GM06990 (cell line): ENCODE data around the gene ELF5.

Source experiments
- DNase-seq: peaks from one replicate; pipeline ENCODE4 v3.0.0-alpha.2; 2011; ENCODE audit not compliant: insufficient read length; ENCODE audit errors: extremely low read depth
- H3K27me3 ChIP-seq: replicated peaks from 2 replicates; pipeline ENCODE4 v1.6.0; 2011; ENCODE audit warnings: low read length; ENCODE audit not compliant: control insufficient read depth, insufficient read depth
- H3K36me3 ChIP-seq: 2 replicates; pipeline ENCODE4 v1.5.1; 2011; ENCODE audit warnings: low read length; ENCODE audit not compliant: control insufficient read depth, insufficient read depth
- H3K4me3 ChIP-seq: replicated peaks from 2 replicates; pipeline ENCODE4 v1.5.1; 2011; ENCODE audit warnings: low read depth, mild to moderate bottlenecking, control low read depth, low read length
- CTCF ChIP-seq: IDR thresholded peaks from 2 replicates; pipeline ENCODE4 v1.5.1; 2011; ENCODE audit warnings: low read length, control low read depth, mild to moderate bottlenecking, inconsistent platforms; ENCODE audit not compliant: insufficient read depth, poor library complexity, severe bottlenecking

The ELF5 gene

DNA sequence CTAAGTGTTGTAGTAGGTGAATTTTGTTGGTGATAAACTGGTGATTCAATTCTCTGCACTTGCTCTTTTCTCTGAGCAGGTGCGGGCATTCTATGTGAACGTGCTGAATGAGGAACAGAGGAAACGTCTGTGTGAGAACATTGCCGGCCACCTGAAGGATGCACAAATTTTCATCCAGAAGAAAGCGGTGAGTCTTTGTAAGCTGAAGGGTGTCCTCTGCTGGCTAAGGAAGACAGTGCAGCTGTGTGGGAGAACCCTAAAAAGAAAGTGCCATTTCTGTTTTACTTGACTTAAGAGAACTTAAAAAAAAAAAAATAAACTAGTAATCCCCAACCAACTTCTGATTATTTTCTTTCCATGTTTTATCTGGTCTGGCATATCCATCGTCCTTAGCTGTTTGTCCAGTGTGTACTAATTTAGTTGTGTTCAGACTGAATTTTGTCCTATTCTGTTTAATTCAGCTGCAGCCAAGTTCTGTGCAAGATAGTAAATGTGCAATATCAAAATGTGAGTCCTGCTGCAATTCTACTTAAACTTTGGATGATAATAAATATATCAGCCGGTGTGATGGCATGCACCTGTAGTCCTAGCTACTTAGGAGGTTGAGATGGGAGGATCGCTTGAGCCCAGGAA, 45.3 kb downstream of the ELF5 start:
- DNase-seq, result no peak
- Histone ChIP-seq H3K27me3 (no peaks in the 10 kb centered on the region), H3K4me3 (no peak overlapping the region), H3K36me3 (peaks cover 6% of the 10 kb centered on the region)
- TF ChIP-seq CTCF, result peak; percentile 79

GRCh38 chr11:34466802-34467488, 46.6 kb downstream of the ELF5 start:
- TF ChIP-seq CTCF, result no peak
- DNase-seq, result no peak
- Histone ChIP-seq H3K4me3 (no peak overlapping the region), H3K27me3 (no peaks in the 10 kb centered on the region), H3K36me3 (peaks cover 9% of the 10 kb centered on the region)

GRCh38 chr11:34464591-34465051, 49.0 kb downstream of the ELF5 start:
- Histone ChIP-seq H3K27me3 (no peaks in the 10 kb centered on the region), H3K4me3 (no peak overlapping the region), H3K36me3 (peaks cover 10% of the 10 kb centered on the region)
- DNase-seq, result no peak
- TF ChIP-seq CTCF, result no peak

DNA sequence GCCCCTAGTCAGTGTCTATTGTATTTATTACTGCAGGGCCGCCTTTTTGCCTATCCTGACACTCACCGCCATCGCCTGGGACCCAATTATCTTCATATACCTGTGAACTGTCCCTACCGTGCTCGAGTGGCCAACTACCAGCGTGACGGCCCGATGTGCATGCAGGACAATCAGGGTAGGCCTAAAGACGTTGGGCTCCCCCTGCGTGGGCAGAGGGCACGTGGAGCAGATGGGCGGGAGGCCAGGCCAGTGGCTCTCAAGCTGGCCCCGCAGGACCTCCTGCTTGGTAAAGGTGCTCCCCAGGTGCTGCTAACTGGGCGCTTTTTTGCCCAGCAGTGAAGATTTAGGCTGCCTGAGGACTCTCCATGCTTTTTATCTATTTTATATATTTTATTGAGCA, 52.4 kb downstream of the ELF5 start:
- DNase-seq, result no peak
- TF ChIP-seq CTCF, result no peak
- Histone ChIP-seq H3K4me3 (no peak overlapping the region), H3K36me3 (peaks cover 10% of the 10 kb centered on the region), H3K27me3 (no peaks in the 10 kb centered on the region)

DNA sequence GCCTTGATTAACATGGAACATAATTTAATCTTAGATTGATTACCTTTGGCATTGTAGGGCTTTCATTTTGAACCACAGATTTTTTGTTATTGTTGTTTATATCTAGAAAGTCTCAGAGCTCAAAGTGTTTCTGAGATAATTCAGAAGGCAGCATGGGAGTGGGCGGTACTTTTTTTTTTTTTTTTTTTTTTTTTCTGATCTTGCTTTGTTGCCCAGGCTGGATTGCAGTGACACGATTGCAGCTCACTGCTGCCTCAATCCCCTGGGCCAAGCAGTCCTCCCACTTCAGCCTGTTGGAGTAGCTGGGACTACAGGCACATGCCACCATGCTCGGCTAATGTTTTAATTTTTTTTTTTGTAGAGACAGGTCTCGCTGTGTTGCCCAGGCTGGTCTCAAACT, 53.3 kb downstream of the ELF5 start:
- Histone ChIP-seq H3K36me3 (peaks cover 10% of the 10 kb centered on the region), H3K4me3 (no peak overlapping the region), H3K27me3 (no peaks in the 10 kb centered on the region)
- no peak for DNase-seq
- TF ChIP-seq CTCF, result no peak
